GM15510 (cell line): ENCODE measurements around the gene OR4C13.
"Not testable (repeated sequence)": the region's sequence is repeated elsewhere in the genome, so short reads cannot be mapped to it uniquely, and the experiment has no call there.

Source experiments
- POLR2A ChIP-seq: IDR thresholded peaks from 3 replicates; pipeline ENCODE4 v1.6.1; 2011; ENCODE audit warnings: borderline replicate concordance; ENCODE audit not compliant: insufficient read length; ENCODE audit errors: extremely low read depth

Gene OR4C13

GRCh38 chr11:49952091-49952490 lies at the start of gene OR4C13:
TSS of gene OR4C13 (plus strand) at chr11:49952391. CDS start at chr11:49952423, 32 bp downstream.
- TF ChIP-seq POLR2A: no peak

- not testable (repeated sequence) for TF ChIP-seq POLR2A
Measured at GRCh38 chr11:49982435-49982834, 30.2 kb downstream of the OR4C13 start, which contains the start of gene OR4C12. TSS of gene OR4C12 (minus strand) at chr11:49982535. CDS start at chr11:49982501, 34 bp downstream.

- TF ChIP-seq POLR2A: no peak
Measured at GRCh38 chr11:49995565-49995964, 43.4 kb downstream of the OR4C13 start.
